Measurements from ENCODE around the gene TMEM25.

DNA sequence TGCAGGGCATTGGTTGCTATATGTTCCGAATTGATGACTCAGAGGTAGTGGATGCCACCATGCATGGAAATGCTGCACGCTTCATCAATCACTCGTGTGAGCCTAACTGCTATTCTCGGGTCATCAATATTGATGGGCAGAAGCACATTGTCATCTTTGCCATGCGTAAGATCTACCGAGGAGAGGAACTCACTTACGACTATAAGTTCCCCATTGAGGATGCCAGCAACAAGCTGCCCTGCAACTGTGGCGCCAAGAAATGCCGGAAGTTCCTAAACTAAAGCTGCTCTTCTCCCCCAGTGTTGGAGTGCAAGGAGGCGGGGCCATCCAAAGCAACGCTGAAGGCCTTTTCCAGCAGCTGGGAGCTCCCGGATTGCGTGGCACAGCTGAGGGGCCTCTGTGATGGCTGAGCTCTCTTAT is 9.1 kb upstream of the TMEM25 start:
- TF ChIP-seq, protein P1, sequence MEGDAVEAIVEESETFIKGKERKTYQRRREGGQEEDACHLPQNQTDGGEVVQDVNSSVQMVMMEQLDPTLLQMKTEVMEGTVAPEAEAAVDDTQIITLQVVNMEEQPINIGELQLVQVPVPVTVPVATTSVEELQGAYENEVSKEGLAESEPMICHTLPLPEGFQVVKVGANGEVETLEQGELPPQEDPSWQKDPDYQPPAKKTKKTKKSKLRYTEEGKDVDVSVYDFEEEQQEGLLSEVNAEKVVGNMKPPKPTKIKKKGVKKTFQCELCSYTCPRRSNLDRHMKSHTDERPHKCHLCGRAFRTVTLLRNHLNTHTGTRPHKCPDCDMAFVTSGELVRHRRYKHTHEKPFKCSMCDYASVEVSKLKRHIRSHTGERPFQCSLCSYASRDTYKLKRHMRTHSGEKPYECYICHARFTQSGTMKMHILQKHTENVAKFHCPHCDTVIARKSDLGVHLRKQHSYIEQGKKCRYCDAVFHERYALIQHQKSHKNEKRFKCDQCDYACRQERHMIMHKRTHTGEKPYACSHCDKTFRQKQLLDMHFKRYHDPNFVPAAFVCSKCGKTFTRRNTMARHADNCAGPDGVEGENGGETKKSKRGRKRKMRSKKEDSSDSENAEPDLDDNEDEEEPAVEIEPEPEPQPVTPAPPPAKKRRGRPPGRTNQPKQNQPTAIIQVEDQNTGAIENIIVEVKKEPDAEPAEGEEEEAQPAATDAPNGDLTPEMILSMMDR (conservative IDR thresholded peaks at IDR 0.05; ENCODE audit: low read depth, low read length), result no peak
- no peak for TF ChIP-seq EZH2 (IDR thresholded peaks at IDR 0.05; ENCODE audit: borderline replicate concordance, low read depth, low read length, poor library complexity, severe bottlenecking)
